SK-N-SH treated with all-trans-retinoic acid at 6 μM for 48 hours (cell line): ENCODE results near the gene SMNDC1.

Experiments
- ATAC-seq: fragments of 200-7000 bp; cut with Tn5 transposase; 3 replicates; pipeline ENCODE4 v1.9.1; 2020; ENCODE audit warnings: mild to moderate bottlenecking, moderate library complexity
- ARNTL ChIP-seq: fragments of 450-650 bp; formaldehyde crosslinking; IDR thresholded peaks from 2 replicates; pipeline ENCODE4 v1.5.0; 2020; ENCODE audit warnings: low read depth, mild to moderate bottlenecking, moderate library complexity, borderline replicate concordance
- BACH2 ChIP-seq: fragments of 250-450 bp; sonication (Bioruptor Pico); IDR thresholded peaks from 2 replicates; pipeline ENCODE4 v1.9.0; 2021; ENCODE audit warnings: mild to moderate bottlenecking, borderline replicate concordance
- CSDC2 ChIP-seq: fragments of 250-450 bp; sonication (Bioruptor Pico); IDR thresholded peaks from 2 replicates; pipeline ENCODE4 v1.5.0; 2020; ENCODE audit warnings: mild to moderate bottlenecking, moderate library complexity
- CSRNP3 ChIP-seq: fragments of 250-450 bp; sonication (Bioruptor Pico); IDR thresholded peaks from 2 replicates; pipeline ENCODE4 v1.5.1; 2021; ENCODE audit warnings: mild to moderate bottlenecking, moderate library complexity
- ESRRG ChIP-seq: fragments of 250-450 bp; sonication (Bioruptor Pico); IDR thresholded peaks from 2 replicates; pipeline ENCODE4 v1.6.1; 2021; ENCODE audit warnings: mild to moderate bottlenecking
- GLIS3 ChIP-seq: fragments of 250-450 bp; sonication (Bioruptor Pico); IDR thresholded peaks from 2 replicates; pipeline ENCODE4 v1.5.0; 2020; ENCODE audit warnings: mild to moderate bottlenecking, moderate library complexity
- ISL1 ChIP-seq: fragments of 250-450 bp; sonication (Bioruptor Pico); IDR thresholded peaks from 2 replicates; pipeline ENCODE4 v2.1.2; 2022; ENCODE audit warnings: mild to moderate bottlenecking, moderate library complexity
- OSR1 ChIP-seq: fragments of 250-450 bp; sonication (Bioruptor Pico); IDR thresholded peaks from 2 replicates; pipeline ENCODE4 v1.8.0; 2022; ENCODE audit warnings: moderate library complexity, mild to moderate bottlenecking, inconsistent platforms
- PPARA ChIP-seq: fragments of 250-450 bp; sonication (Bioruptor Pico); IDR thresholded peaks from 2 replicates; pipeline ENCODE4 v1.5.0; 2020; ENCODE audit warnings: mild to moderate bottlenecking, borderline replicate concordance
- TOX ChIP-seq: fragments of 250-450 bp; sonication (Bioruptor Pico); IDR thresholded peaks from 2 replicates; pipeline ENCODE4 v1.8.0; 2021; ENCODE audit warnings: mild to moderate bottlenecking, moderate library complexity, borderline replicate concordance
- TSHZ2 ChIP-seq: fragments of 250-450 bp; sonication (Bioruptor Pico); IDR thresholded peaks from 2 replicates; pipeline ENCODE4 v1.5.0; 2020; ENCODE audit warnings: mild to moderate bottlenecking, moderate library complexity
- ZFP3 ChIP-seq: fragments of 250-450 bp; sonication (Bioruptor Pico); IDR thresholded peaks from 2 replicates; pipeline ENCODE4 v1.5.0; 2020; ENCODE audit warnings: mild to moderate bottlenecking, moderate library complexity
- ZNF70 ChIP-seq: fragments of 450-650 bp; formaldehyde crosslinking; IDR thresholded peaks from 2 replicates; pipeline ENCODE4 v1.5.0; 2020; ENCODE audit warnings: mild to moderate bottlenecking, moderate library complexity
- TF ChIP-seq, protein P1 (sequence below): fragments of 250-450 bp; sonication (Bioruptor Pico); IDR thresholded peaks from 2 replicates; pipeline ENCODE4 v1.5.1; 2020; ENCODE audit warnings: low read depth, mild to moderate bottlenecking, moderate library complexity
- TF ChIP-seq, protein P2 (sequence below): fragments of 250-450 bp; sonication (Bioruptor Pico); IDR thresholded peaks from 2 replicates; pipeline ENCODE4 v1.8.0; 2020; ENCODE audit warnings: mild to moderate bottlenecking, moderate library complexity, borderline replicate concordance

SMNDC1 gene

DNA sequence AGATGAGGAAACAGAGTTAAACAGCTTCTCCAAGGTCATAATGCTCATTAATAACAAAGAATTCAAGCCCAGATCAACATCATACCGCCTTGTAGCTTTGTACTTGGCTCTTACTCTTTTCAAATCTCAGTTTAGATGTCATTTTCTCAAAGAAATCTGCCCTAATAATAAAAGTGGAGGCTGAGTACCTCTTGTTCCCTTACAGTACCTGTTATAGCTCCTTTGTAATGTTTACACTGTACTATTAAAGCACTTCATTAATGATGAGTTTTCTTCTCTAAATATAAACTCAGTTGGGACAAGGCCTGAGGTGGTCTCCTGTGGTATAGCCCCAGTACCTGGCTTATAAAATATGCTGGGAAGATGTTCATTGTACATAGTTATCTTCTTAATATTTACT, 7.8 kb downstream of the SMNDC1 start (continued):
- no peak for TF ChIP-seq CSRNP3 (CRISPR knock-in tag)
- TF ChIP-seq ZNF70 (CRISPR knock-in tag): no peak

DNA sequence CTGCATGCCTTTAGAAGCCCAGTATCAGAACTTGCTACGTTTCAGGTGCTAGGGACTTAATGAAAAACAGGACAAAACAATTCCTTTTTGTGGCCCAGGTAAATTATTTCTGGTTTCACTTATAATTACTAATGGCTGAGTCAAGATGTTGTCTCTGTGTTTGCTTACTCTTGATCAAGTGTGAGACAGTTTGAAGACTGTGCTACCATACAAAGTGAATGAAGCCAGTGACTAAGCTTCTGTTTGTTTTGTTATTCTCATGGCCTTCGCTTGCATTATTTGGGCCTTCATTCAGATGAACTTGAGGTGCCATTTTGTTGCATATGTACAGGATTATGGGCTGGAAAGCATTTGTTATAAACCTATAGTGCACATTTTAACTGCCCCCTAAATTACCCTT, 17.9 kb downstream of the SMNDC1 start:
- no peak for ATAC-seq
- TF ChIP-seq OSR1 (CRISPR knock-in tag) (no peak), ESRRG (no peak), ZFP3 (CRISPR knock-in tag) (no peak), TSHZ2 (CRISPR knock-in tag) (no peak), ISL1 (CRISPR knock-in tag) (no peak), ARNTL (no peak), BACH2 (CRISPR knock-in tag) (no peak), CSDC2 (no peak), GLIS3 (CRISPR knock-in tag) (no peak), CSRNP3 (CRISPR knock-in tag) (no peak), TOX (CRISPR knock-in tag) (no peak)
- TF ChIP-seq, protein P1, sequence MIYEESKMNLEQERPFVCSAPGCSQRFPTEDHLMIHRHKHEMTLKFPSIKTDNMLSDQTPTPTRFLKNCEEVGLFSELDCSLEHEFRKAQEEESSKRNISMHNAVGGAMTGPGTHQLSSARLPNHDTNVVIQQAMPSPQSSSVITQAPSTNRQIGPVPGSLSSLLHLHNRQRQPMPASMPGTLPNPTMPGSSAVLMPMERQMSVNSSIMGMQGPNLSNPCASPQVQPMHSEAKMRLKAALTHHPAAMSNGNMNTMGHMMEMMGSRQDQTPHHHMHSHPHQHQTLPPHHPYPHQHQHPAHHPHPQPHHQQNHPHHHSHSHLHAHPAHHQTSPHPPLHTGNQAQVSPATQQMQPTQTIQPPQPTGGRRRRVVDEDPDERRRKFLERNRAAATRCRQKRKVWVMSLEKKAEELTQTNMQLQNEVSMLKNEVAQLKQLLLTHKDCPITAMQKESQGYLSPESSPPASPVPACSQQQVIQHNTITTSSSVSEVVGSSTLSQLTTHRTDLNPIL (CRISPR knock-in tag): no peak
- TF ChIP-seq, protein P2, sequence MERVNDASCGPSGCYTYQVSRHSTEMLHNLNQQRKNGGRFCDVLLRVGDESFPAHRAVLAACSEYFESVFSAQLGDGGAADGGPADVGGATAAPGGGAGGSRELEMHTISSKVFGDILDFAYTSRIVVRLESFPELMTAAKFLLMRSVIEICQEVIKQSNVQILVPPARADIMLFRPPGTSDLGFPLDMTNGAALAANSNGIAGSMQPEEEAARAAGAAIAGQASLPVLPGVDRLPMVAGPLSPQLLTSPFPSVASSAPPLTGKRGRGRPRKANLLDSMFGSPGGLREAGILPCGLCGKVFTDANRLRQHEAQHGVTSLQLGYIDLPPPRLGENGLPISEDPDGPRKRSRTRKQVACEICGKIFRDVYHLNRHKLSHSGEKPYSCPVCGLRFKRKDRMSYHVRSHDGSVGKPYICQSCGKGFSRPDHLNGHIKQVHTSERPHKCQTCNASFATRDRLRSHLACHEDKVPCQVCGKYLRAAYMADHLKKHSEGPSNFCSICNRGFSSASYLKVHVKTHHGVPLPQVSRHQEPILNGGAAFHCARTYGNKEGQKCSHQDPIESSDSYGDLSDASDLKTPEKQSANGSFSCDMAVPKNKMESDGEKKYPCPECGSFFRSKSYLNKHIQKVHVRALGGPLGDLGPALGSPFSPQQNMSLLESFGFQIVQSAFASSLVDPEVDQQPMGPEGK (CRISPR knock-in tag): no peak

DNA sequence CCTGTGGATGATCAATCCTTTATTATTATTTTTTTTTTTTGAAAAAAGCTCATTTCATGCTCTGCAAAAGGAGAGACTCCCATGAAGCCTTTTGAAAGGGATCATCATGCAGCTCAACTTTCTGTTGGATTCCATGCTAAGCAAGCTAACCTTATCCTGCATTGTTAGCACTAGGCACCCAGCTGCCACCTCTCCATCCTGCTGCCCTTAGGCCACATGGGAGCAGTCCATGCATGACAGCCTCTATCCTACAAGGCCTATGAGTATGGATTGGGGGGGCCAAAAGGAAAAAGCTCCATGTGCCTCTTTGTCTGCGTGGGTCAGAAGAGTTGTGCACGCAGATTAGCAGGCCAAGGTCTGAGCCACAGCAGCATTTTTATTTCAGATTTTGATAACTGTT, 19.2 kb downstream of the SMNDC1 start:
- TF ChIP-seq ISL1 (CRISPR knock-in tag) (no peak), PPARA (CRISPR knock-in tag) (no peak), ARNTL (no peak), ESRRG (no peak)
- ATAC-seq: no peak

DNA sequence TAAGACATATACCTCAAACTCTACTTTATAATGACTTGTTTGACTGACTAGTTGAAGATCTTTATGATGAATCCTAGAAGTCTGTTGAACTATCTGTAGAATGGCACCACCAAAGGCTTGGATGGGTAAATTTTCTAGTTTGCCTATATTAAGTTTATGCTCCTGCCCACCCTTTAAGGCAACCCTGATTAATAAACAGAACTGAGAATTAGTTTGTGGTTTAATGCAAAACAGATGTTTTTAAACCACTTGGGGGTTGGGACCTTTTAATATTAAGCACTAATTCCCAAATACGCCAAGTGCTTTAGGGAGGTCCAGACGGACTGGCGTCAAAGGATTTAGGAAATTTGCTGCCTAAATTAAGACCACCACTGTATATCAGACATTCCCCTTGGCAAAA, 20.5 kb downstream of the SMNDC1 start:
- TF ChIP-seq OSR1 (CRISPR knock-in tag) (no peak), ZNF70 (CRISPR knock-in tag) (no peak), TSHZ2 (CRISPR knock-in tag) (no peak)
- no peak for ATAC-seq
